Cerebellar nuclear complex (tissue), 1 donor: ENCODE data around the gene NOTCH1.
"Not testable (repeated sequence)": the region's sequence is repeated elsewhere in the genome, so short reads cannot be mapped to it uniquely, and the experiment has no call there.

ENCODE experiments used
- DNase-seq, 2 experiments: peaks; one replicate each; lab custom pipeline; 2025; lab: John Stamatoyannopoulos, UW

The NOTCH1 gene

DNA sequence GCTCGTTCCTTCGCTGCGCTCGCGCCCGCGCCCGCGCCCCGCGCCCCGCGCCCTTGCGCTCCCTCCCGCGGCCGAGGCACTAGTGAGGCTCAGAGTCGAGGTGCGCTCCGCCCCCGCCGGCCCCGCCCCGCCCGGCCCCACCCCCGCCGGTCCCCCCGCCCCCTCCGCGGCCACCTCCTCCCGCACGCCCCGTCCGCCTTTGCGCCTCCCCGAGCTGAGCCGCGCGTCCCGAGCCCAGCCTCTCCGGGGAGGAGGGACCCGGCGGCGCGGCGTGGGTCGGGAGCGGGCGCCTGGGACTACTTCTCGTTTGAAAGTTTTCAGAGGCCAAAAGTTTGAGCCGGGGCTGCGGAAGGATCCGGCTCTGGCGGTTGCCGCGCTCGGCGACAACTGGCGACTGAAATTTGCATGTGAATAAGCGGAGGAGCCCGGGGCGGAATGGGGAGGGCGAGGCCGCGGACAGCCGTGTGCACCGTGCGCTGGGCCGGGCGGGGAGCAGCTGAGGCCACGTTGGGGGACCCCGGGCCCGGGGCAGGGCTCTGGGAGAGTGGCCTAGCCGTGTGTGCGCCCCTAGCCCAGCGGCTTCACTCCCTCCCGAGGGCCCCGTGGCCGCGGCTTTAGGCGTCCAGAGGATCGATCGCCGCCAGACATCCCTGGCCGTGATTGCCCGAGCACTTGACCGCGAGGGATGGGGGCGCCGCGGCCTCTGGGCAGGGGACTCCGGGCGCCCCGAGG is at the start of gene NOTCH1:
TSS of gene NOTCH1 (minus strand) at position 84 of the 732 bp plus-strand sequence. CDS start 262 bp downstream, outside the sequence.
- DNase-seq: no peak

DNA sequence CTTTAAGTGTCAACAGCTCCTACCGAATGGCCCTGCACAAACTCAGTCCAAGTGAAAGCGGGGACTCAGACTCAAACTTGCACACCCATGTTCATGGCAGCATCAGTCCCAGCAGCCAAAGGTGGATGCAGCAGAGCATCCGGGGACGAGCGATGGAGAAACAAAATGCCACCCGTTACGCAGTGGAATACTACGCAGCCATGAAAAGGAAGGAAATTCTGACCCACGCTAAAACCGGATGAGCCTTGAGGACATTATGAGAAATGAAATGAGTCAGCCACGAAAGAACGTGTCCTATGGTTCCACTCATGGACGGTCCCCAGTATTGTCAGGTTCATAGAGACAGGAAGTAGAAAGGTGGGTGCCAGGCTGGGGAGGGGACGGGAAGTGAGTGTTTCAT is 48.6 kb upstream of the NOTCH1 start:
- DNase-seq: no peak

DNA sequence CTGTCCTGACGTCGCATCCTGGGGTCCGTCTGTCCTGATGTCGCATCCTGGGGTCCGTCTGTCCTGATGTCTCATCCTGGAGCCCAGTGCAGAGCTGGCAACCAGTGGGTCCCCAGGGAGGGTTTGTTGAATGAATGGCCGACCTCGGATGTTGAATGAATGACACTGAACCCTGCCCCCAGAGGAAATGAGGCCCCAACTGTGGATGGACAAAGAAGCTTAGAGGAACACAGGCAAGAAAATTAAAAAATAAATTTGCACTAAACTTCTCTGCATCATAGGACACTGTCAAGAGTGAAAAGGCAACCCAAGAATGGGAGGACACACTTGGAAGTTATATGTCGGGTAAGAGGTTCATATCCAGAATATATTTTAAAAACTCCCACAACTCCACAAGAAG is 47.7 kb upstream of the NOTCH1 start:
- no peak for DNase-seq

DNA sequence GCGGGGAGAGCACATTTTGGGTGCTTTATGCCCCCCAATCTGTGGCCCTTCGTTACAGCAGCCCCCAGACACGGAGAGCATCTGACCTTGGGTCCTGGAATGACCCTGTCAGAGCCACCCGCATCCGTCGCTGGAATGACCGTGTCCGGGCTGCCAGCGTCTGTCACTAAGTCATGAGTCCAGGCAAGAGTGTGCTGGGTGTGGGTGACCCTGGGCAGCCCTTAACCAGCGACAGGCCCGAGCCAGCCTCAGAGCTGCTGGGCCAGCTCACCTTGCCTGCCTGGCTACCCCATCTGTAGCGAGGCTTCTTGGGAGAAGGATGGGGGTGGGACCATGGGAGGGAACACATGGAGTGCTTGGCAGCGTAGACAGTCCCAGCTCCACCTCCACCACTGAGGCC is 46.8 kb upstream of the NOTCH1 start:
- no peak for DNase-seq

DNA sequence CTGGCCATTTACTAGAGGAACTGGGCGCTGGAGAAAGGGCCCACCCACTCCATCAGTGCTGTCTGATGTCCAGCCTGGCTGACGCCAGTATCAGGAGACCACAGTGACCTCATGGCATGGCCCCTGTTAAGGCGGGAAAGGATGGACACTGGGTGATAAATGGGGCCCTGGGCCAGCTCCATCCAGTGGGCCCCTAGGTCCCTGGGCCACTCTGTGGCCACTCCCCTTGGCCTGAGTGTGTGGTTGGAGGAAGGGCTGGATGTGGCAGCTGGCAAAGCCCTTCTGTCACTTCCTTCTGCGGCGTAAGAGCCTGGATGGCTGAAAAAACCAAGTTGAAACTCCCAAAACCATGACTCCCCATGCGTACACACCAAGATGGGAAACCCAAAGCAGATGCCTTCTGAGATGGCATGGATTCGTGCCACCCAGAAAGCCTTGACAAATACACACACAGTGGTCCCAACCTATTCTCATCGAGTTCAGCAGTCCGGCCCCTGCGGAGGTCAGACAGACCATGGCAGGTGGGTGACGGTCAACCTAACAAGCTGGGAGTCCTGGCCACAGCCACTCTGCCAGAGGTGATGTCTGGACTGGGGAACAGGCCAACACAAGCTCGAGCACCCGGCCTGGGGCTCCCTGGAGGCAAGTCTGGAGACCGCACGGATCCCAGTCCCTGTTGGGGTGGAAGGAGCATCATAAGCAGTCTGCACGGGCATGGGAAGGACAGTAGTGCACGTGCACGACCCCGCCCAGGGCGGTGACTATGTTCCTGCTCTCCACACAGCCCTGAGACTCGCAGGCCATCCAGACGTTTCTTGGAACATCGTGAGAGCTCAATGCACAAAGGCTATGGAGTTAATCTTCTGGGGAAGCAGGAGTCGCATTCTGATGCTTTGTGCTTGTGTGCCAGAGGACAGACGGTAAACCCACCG is 45.2 kb upstream of the NOTCH1 start:
- DNase-seq: no peak

DNA sequence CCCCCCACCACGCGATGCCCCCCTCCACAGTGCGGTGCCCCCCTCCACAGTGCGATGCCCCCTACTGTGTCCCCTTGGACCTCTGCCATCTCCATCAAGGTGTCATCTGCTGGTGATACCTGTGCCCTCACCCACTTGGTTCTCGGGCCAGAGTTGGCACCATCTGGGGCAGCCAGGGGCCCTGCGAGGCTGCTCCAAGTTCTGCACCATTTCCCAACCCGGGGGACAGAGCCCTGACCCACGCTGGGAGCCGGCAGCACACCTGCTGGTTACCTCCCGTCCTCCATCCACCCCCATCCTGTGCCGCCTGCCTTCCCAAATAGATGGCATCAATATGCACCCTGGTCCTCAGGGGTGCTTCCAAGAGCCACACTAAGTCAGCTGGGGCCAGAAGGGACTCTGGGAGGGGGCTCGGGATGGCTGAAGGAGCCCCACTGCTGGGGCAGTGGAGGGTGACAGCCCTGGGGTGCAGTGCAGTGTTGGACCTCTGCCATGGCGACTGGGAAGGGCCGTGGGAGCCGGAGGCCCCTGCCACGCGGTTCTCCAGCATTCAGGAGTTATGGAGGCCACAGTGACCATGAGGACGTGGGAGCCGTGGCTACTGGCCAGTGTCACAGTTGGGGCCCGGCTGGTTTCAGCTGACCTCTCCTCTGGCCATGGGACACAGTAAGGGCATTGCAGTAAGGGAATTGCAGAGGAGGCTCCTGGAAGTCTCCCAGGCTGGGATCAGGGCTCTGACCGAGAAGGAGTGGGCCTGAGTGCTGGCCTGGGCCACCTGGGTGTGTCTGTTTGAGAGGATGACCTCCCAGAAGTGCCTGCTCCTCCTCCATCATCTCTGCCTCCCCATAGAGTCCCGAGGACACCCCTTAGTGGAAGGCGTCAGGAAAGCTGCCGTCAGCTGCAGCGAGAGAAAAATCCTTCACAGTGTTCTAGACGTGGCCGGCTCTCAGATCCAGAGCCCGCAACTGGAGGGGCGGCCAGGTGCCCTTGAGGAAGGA is 44.2 kb upstream of the NOTCH1 start:
- no peak for DNase-seq

DNA sequence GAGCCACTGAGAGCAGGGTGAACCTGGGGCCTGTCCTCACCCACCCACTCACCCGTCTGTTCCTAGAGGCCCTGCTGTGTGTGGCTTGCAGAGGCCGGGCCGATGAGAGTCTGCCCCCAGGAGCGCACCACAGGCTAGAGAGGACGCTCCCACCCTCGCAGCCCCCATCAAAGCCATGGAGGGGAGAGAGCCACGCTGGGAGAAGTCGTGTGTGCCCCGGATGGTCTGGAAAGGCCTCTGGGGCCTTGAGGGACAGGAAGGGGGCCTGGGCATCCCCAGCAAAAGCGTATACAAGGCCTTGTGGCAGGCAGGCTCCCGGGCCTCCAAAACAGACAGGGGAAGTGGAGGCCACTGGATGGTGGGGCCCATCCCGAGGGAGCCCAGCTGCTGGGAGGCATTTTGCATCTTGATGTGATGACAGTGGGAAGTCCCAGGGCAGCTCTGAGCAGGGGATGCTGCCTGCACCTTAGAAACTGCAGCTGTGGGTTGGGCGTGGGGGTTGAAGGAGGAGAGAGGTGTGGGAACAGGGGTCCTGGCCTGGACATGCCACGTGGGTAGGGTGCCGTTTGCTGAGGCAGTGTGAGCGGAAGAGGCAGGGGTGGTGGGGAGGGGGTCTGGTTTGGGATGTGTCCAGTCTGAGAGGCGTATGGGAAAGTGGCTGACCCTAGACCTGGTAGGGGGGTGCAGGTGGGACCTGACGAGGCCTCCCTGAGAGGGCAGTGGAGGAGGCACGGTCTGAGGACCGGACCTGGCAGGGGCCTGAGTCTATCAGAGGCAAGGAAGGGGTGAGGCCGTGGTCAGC is 43.0 kb upstream of the NOTCH1 start:
- DNase-seq: no peak

DNA sequence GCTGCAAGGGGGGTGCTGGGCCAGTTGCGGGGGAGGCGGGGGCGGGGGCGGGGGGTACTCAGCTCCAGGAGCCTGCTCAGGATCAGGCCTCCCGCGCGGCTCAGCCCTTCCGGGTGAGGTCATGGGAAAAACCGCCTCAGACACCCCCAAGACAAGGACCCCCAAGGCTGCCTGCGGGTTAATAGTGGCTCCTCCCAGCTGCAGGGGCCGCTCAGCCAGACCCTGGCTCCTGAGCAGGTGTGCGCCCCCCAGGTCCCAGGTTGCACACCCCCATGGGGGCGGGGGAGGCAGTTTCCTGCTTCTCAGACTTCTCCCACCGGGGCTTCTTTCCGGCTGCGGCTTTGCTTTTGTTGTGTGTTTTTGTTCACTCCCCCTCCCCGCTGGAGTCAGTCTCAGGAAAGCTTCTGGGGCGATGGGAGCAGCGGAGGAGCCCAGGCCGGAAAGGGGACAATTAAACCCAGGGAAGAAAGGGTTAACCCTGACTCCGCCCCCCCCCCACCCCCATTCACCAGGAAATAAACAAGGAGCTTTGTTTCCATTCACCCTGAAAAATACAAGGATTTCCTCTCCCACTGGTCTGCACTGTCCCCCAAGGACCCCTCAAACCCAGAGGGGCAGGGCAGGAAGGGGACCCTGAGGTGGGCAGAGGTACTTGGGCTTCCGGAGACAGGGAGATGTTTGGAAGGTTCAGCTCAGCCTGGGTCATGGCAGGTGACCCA is 42.3 kb upstream of the NOTCH1 start:
- no peak for DNase-seq

DNA sequence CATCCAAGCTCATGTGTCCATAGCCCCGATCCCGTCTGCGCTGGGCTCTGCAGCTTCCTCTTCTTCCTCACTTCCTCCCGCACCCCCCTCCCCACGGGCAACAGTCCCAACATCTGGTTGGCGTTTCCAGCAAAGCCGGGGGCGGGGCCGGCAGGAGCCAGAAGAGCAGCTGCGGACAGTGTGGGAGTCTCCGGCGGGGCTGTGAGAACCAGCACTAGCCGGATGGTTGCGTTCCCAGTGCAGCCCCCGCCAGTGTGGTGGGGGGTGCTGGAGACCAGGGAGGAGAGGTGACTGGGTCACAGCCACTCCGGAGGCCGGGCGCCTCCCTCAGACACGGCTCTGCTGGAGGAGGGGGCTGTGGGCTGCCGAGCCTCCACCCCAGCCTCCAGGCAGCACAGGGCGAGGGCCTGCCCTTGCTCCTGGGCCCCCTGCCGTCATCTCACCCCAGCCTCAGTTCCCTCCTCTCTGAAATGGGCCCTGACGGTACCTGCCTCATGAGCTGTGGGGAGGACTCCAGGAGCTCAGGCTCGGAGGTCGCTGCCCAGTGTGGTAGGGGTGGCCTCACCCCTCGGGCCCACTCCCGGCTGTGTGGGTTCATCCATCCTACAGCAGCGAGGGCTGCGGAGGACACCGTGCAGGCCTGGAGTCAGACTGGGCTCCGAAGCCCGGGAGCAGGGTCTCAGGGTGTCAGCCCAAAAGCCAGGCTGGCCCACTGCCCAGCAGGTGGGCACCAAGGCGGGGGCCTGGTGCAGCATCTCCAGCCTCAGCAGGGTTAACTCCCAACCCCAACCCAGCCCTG is 41.5 kb upstream of the NOTCH1 start:
- DNase-seq: no peak

DNA sequence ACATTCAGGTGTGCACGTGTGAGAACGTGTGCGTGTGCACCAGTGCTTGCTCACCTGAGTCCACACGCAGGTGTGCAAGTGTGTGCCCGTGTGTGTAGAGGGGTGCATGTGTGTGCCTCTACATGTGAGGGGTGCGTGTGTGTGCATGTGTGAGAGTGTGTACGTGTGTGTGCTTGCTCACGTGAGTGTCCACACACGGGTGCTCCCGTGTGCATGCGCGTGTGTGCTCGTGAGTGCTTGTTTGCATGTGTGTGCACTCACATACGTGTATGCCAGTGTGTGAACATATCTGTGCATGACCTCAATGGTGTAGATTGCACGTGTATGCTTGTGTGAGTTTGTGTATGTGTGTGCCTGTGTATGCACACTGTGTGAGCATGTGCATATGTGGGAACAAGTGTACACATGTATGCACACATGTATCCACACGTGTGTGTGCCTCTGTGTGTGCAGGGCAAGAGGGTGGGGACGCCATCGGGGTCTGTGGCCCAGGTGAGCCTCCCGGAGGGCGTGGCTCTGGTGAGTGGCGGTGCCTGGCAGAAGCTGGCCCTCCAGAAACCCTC is 40.6 kb upstream of the NOTCH1 start:
- no peak for DNase-seq

DNA sequence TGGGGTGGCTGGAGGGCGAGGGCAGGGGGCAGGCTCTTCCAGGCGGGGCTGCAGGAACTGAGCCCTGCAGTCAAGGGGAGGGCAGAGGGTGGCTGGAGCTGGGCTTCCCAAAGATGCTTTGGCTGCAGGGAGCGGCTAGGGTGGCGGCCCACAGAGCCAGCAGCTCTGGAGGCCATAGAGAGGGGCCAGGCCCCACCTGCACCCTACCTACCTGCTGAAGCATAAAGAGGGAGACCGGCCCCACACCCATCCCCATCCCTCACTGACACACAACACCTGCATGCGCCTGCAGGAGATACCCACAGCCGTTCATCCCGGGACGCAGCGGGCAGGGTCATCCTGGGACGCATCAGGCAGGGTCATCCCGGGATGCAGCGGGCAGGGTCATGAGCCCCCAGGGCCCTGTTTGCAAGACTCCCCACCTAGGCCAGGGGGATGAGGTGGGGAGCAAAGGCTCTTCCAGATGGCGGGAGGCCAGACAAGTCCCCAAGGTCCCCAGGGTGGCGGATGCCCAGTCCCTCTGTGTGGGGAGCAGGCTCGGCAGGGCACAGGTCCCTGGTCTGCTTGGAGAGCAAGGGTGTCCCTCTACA is 39.8 kb upstream of the NOTCH1 start:
- no peak for DNase-seq

DNA sequence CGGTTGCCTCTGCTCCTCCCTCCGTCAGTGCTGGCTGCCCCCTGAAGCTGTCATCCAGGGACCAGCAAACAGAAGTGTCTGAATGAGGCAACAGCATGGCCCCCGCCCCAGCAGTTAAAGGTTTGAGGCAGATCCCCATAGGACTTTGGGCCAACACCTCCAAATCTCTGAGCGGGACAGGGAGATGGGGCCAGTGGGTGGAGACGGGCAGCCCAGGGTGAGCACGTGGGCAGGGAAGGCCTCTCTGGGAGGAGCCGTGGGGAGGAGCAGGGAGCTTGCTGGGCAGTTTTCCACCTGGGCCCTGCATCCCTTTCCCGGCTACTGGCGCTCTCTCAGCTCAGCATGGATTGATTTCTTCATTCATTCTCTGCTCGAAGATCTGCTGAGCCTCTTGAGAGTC is 39.1 kb upstream of the NOTCH1 start:
- DNase-seq: no peak

DNA sequence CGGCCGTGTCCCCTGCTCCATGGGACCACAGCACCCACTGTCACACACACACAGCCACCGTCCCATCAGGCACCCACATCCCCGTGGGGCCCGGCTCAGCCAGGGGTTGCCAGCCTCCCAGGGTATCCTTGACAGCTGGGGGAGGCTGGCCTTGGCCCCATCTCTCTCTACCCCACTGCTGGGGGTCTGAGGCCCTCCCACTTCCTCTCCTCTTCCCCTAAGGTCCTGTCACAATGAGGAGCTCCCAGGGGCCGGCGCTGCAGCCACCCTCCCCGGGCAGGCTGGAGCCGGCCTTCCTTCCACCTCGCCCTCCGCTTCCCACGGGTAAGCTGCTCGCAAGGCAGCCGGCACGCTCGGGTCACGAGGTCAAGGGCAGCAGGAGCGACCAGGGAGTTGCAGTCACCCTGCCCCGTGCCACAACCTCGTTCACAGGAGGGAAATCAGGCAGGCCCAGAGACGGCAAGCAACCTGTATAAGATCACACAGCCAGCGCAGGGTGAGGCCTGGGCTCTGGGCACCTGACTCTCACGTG is 38.6 kb upstream of the NOTCH1 start:
- no peak for DNase-seq

DNA sequence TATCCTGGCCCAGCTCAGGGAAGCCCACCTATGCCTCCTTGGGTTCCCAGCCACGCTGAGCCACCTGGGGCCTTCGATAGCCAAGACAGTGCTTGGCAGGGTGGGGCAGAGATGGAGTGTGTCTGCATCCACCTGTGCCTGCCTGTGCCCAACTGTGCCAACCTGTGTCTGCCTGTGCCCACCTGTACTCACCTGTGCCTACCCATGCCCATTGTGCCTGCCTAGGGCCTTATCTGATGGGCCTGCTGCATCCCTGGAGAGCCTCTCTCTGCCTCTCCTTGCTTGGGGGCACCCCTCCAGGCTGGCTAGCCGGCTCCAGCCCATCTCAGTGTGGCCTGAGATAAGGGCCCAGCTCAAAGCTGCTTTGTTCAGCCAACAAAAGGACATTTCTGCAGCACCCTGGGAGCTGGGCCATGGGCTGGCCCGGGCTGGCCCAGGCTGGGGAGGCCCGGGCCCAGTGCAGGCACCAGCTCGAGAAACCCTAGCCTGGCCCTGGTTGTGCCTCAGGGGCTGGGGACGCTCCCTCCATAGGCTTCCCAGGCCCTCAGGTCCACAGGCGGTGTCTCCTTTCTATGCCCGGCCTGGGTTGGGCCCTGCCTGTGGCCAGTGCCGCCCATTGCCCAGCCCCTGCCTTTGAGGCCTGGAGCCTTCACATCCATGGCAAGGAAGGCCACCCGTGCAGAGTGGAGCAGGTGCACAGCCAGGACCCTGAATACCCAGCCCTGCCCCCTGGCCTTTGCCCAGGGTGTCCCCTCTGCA is 37.3 kb upstream of the NOTCH1 start:
- DNase-seq: no peak

DNA sequence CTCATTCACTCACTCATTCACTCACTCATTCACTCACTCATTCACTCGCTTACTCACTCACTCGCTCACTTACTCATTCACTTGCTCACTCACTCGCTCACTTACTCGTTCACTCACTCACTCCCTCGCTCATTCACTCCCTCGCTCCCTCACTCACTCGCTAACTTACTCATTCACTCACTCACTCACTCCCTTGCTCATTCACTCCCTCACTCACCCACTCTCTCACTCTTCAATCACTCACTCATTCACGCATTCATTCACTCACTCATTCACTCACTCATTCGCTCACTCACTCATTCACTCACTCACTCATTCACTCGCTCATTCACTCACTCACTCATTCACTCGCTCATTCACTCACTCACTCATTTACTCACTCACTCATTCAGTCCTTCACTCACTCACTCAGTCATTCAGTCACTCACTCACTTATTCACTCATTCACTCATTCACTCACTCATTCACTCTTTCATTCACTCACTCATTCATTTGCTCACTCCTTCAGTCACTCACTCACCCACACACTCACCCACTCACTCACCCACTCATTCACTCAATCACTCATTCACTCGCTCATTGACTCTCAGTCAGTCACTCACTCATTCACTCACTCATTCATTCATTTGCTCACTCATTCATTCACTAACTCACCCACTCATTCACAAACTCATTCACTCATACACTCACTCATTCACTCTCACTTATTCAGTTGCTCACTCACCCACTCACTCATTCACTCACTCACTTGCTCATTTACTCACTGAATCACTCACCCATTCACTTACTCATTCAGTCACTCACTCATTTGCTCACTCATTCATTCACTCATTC is 36.0 kb upstream of the NOTCH1 start:
- DNase-seq: no peak

DNA sequence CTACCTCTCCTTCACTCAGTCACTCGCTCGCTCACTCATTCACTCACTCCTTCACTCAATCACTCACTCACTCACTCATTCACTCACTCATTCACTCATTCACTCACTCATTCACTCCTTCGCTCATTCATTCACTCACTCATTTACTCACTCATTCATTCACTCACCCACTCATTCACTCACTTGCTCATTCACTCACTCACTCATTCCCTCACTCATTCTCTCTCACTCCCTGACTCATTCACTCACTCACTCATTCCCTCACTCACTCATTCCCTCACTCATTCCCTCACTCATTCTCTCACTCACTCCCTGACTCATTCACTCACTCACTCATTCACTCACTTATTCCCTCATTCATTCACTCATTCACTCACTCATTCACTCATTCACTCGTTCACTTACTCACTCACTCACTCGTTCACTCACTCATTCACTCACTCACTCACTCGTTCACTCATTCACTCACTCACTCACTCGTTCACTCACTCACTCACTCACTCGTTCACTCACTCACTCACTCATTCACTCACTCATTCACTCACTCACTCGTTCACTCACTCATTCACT is 33.9 kb upstream of the NOTCH1 start:
- not testable (repeated sequence) for DNase-seq
